Endodermal cell (in vitro differentiated cells): ENCODE results near the gene OTUD3. TPM values are rescaled to one million over a fixed set of nuclear protein-coding genes. Genes with fewer than 3 reads are reported as not detected.
"Not testable (repeated sequence)": the region's sequence is repeated elsewhere in the genome, so short reads cannot be mapped to it uniquely, and the experiment has no call there.

Experiments used
- DNase-seq: peaks from one replicate; pipeline ENCODE4 v3.0.0-alpha.2; 2017
- H3K27ac ChIP-seq: 2 replicates; pipeline ENCODE4 v1.5.1; 2013; ENCODE audit warnings: mild to moderate bottlenecking, low read depth, low read length, moderate library complexity
- H3K27me3 ChIP-seq: 2 replicates; pipeline ENCODE4 v1.6.1; 2013; ENCODE audit warnings: mild to moderate bottlenecking, low read length, moderate library complexity; ENCODE audit not compliant: insufficient read depth, control insufficient read depth, poor library complexity, severe bottlenecking
- H3K36me3 ChIP-seq: 2 replicates; pipeline ENCODE4 v1.7.0; 2013; ENCODE audit warnings: mild to moderate bottlenecking, low read length, moderate library complexity; ENCODE audit not compliant: control insufficient read depth, insufficient read depth
- H3K4me1 ChIP-seq: one replicate; pipeline ENCODE4 v1.7.0; 2013; ENCODE audit warnings: low read length; ENCODE audit not compliant: control insufficient read depth, insufficient read depth
- H3K4me3 ChIP-seq: 2 replicates; pipeline ENCODE4 v1.5.1; 2013; ENCODE audit warnings: mild to moderate bottlenecking, low read length, moderate library complexity
- H3K9ac ChIP-seq: 2 replicates; pipeline ENCODE4 v1.6.1; 2013; ENCODE audit warnings: mild to moderate bottlenecking, low read length, moderate library complexity; ENCODE audit not compliant: poor library complexity, severe bottlenecking; ENCODE audit errors: extremely low read depth
- H3K9me3 ChIP-seq: 2 replicates; pipeline ENCODE4 v1.6.1; 2013; ENCODE audit warnings: mild to moderate bottlenecking, low read length, moderate library complexity; ENCODE audit not compliant: control insufficient read depth
- H3K27ac Mint-ChIP-seq: 2 replicates; pipeline ENCODE4 v1.8.0; 2020; ENCODE audit warnings: mixed read lengths
- H3K27me3 Mint-ChIP-seq: 2 replicates; pipeline ENCODE4 v1.8.0; 2021; ENCODE audit warnings: mild to moderate bottlenecking, mixed read lengths; ENCODE audit not compliant: insufficient read depth
- H3K36me3 Mint-ChIP-seq: 2 replicates; pipeline ENCODE4 v1.8.0; 2020; ENCODE audit warnings: low read depth, mixed read lengths
- H3K4me1 Mint-ChIP-seq: 2 replicates; pipeline ENCODE4 v1.8.0; 2020; ENCODE audit warnings: mixed read lengths
- H3K4me3 Mint-ChIP-seq: 2 replicates; pipeline ENCODE4 v1.8.0; 2020; ENCODE audit warnings: mild to moderate bottlenecking, moderate library complexity, mixed read lengths
- H3K9me3 Mint-ChIP-seq: 2 replicates; pipeline ENCODE4 v1.8.0; 2020; ENCODE audit warnings: mild to moderate bottlenecking, mixed read lengths
- WGBS, 2 experiments: methylation state at CpG; one replicate each; pipeline versions ENCODE4 v1.1.5 to v1.1.7; 2013; ENCODE audit warnings: missing lambda C conversion rate in 2 of 2, mixed read lengths in 1 of 2; ENCODE audit not compliant: insufficient coverage in 1 of 2, insufficient read length in 1 of 2; 5-methylcytosine and 5-hydroxymethylcytosine counted together
- total RNA-seq, 2 donors: library from RNA; stranded (reverse); fragmentation: NEBNext Ultra II Directional in 1 of 2; extraction: Animal tissue kit (Norgen Biotek cat#: 25700) in 1 of 2; gene quantifications; 2 replicates in 1 of 2; 3 replicates in 1 of 2; pipeline ENCODE4 v1.2.1, GENCODE V29; 2021
- TF ChIP-seq, protein P1 (sequence below): fragments of 200-600 bp; sonication (generic); conservative IDR thresholded peaks from 2 replicates; pipeline ENCODE4 v1.5.0; 2021; ENCODE audit warnings: antibody characterized with exemption, mild to moderate bottlenecking

Gene OTUD3
- total RNA-seq, 2 donors from 2014 or later, result 14.5 to 25.0 TPM

DNA sequence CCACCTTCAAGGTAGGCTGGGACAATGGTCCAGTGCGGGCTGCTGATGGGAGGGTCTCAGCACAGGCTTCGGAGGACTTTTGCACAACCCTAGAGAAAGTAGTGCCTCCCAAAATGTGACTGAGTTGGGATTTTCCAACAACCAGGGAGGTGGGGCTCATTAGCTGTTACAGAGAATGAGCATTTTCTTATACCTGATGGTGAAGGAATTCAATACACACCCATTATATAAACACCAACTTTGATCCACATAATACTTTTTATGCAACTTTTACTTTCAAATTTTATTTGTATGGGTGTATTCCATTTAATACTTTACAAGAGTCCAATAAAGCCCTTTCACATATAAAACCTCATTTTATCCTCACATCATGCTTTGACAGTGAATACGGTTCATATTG, 35.9 kb upstream of the OTUD3 start:
- TF ChIP-seq, protein P1, sequence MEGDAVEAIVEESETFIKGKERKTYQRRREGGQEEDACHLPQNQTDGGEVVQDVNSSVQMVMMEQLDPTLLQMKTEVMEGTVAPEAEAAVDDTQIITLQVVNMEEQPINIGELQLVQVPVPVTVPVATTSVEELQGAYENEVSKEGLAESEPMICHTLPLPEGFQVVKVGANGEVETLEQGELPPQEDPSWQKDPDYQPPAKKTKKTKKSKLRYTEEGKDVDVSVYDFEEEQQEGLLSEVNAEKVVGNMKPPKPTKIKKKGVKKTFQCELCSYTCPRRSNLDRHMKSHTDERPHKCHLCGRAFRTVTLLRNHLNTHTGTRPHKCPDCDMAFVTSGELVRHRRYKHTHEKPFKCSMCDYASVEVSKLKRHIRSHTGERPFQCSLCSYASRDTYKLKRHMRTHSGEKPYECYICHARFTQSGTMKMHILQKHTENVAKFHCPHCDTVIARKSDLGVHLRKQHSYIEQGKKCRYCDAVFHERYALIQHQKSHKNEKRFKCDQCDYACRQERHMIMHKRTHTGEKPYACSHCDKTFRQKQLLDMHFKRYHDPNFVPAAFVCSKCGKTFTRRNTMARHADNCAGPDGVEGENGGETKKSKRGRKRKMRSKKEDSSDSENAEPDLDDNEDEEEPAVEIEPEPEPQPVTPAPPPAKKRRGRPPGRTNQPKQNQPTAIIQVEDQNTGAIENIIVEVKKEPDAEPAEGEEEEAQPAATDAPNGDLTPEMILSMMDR, result no peak
- Mint-ChIP-seq H3K27me3 (peaks cover 20% of the 10 kb centered on the region), H3K9me3 (no peaks in the 10 kb centered on the region), H3K36me3 (no peaks in the 10 kb centered on the region), H3K4me1 (peaks cover 6% of the 10 kb centered on the region), H3K27ac (no peak overlapping the region), H3K4me3 (no peak overlapping the region)
- H3K9me3 ChIP-seq, result no peaks in the 10 kb centered on the region
- WGBS, 2 experiments, result 92 to 94% methylated on average over 2 to 3 of the region's 3 CpGs
- no peaks in the 10 kb centered on the region for H3K36me3 ChIP-seq
- H3K27ac ChIP-seq, result no peak overlapping the region
- H3K9ac ChIP-seq, result no peak overlapping the region
- no peak overlapping the region for H3K4me3 ChIP-seq
- no peak for DNase-seq
- no peaks in the 10 kb centered on the region for H3K4me1 ChIP-seq
- H3K27me3 ChIP-seq, result no peaks in the 10 kb centered on the region

DNA sequence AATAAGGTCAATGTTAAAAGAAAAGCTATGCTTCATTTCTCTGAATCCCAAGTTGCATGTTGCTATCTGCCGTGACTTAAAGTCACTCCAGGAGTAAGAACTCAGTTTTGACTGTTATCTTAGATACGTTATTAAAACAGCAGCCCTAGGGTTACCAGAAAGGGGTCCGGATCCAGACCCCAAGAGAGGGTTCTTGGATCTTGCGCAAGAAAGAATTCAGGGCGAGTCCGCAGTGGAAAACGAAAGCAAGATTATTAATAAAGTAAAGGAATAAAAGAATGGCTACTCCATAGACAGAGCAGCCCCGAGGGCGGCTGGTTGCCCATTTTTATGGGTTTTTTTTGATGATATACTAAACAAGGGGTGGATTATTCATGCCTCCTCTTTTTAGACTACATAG, 34.9 kb upstream of the OTUD3 start:
- H3K27ac Mint-ChIP-seq, H3K9ac ChIP-seq, H3K27ac ChIP-seq, H3K9me3 Mint-ChIP-seq, H3K36me3 Mint-ChIP-seq, H3K4me3 ChIP-seq, H3K4me3 Mint-ChIP-seq, H3K9me3 ChIP-seq, H3K4me1 ChIP-seq, H3K36me3 ChIP-seq, H3K27me3 ChIP-seq, DNase-seq, H3K4me1 Mint-ChIP-seq: not testable (repeated sequence)
- 92 to 98% methylated on average over 4 to 9 of the region's 9 CpGs for WGBS, 2 experiments
- H3K27me3 Mint-ChIP-seq, result peaks cover 28% of the 10 kb centered on the region

DNA sequence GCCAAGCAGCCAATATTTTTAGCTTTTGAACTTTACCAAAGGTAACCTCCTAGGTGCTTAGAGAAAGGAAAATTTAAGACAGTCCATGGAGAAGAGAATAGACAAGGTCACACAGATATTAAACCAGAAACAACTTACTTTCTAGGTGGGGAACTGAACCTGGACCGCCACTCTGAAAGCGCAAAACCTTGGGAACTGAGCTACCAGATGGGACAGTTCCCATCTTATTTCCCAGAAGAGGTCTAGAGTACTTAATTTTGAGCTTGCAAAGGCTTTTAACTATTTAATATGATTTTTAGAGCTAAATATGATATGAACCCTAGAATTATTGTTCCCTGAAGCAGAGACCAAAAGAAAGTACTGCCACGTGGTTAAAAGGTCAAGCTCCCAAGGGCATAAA, 32.9 kb upstream of the OTUD3 start:
- H3K27me3 Mint-ChIP-seq, result peaks cover 26% of the 10 kb centered on the region
- 86 to 90% methylated on average over 2 to 3 of the region's 3 CpGs for WGBS, 2 experiments
- not testable (repeated sequence) for H3K27ac Mint-ChIP-seq

DNA sequence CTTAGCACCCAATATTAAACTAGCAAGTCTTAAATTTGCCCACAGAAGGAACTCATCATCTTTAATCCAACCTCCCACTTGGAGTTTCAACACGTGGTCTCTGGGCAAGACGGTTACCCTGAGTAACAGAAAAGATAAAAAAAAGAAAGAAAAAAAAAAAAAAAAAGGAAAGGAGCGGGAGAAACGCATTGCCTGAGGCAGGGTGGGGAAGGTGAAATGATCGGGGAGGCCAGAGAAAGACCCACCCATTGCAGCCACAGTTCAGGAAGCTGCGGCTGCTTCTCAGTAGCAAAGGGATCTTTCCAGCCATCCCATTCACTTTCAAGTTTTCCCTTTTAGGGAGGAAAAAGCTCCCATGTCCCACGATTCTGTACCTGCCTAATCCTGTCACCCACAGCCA, 32.0 kb upstream of the OTUD3 start:
- Mint-ChIP-seq H3K4me3 (no peak overlapping the region), H3K27ac (no peak overlapping the region), H3K36me3 (no peaks in the 10 kb centered on the region), H3K4me1 (peaks cover 6% of the 10 kb centered on the region), H3K27me3 (peaks cover 26% of the 10 kb centered on the region), H3K9me3 (no peaks in the 10 kb centered on the region)
- no peaks in the 10 kb centered on the region for H3K9me3 ChIP-seq
- H3K27me3 ChIP-seq, result no peaks in the 10 kb centered on the region
- TF ChIP-seq, protein P1, result no peak
- no peak overlapping the region for H3K4me3 ChIP-seq
- whole genome bisulfite sequencing, 2 experiments, result 66% methylated on average over 7 of the region's 7 CpGs; no CpG with 5 or more reads in 1 of the 2 experiments
- H3K36me3 ChIP-seq, result no peaks in the 10 kb centered on the region
- no peak overlapping the region for H3K27ac ChIP-seq
- no peak overlapping the region for H3K9ac ChIP-seq
- no peak for DNase-seq
- H3K4me1 ChIP-seq, result no peaks in the 10 kb centered on the region

More for the DNA sequence above, 32.9 kb upstream of the OTUD3 start:
- not testable (repeated sequence) for H3K27me3 ChIP-seq, H3K36me3 ChIP-seq, H3K4me1 ChIP-seq, H3K4me1 Mint-ChIP-seq, H3K27ac ChIP-seq, H3K9me3 Mint-ChIP-seq, H3K4me3 ChIP-seq, H3K36me3 Mint-ChIP-seq, H3K9ac ChIP-seq, H3K9me3 ChIP-seq, H3K4me3 Mint-ChIP-seq, DNase-seq
